Fibroblast of lung (primary cell): Measurements from ENCODE around the gene AFF2. TPM values are rescaled to one million over a fixed set of nuclear protein-coding genes. Genes with fewer than 3 reads are reported as not detected.

Experiments
- DNase-seq, 2 donors: peaks; one replicate each; pipeline versions ENCODE4 v3.0.0 to v3.0.0-alpha.2; 2010; ENCODE audit warnings: low read depth in 2 of 2
- H2AFZ ChIP-seq: 2 replicates; pipeline ENCODE4 v1.5.1; 2012; ENCODE audit warnings: low read length, control low read depth, inconsistent platforms
- H3K27ac ChIP-seq: 2 replicates; pipeline ENCODE4 v1.5.1; 2011; ENCODE audit warnings: low read length, control low read depth; ENCODE audit not compliant: insufficient read depth
- H3K27me3 ChIP-seq: 2 replicates; pipeline ENCODE4 v1.5.1; 2011; ENCODE audit warnings: mild to moderate bottlenecking, low read length; ENCODE audit not compliant: control insufficient read depth, insufficient read depth
- H3K36me3 ChIP-seq: 2 replicates; pipeline ENCODE4 v1.5.1; 2011; ENCODE audit warnings: low read length; ENCODE audit not compliant: control insufficient read depth, insufficient read depth
- H3K4me1 ChIP-seq: 2 replicates; pipeline ENCODE4 v1.5.1; 2011; ENCODE audit warnings: low read length; ENCODE audit not compliant: control insufficient read depth, insufficient read depth; ENCODE audit errors: extremely low read depth
- H3K4me2 ChIP-seq: 2 replicates; pipeline ENCODE4 v1.5.1; 2011; ENCODE audit warnings: low read length, control low read depth; ENCODE audit not compliant: insufficient read depth; ENCODE audit errors: extremely low read depth
- H3K4me3 ChIP-seq, 4 experiments: fragments of 200-600 bp in 1 of 4; sonication (generic) in 1 of 4; replicated peaks in 1 of 4; 2 replicates each; pipeline ENCODE4 v1.5.1; 2011 to 2016; ENCODE audit warnings: low read length in 4 of 4, low read depth in 3 of 4, mild to moderate bottlenecking in 3 of 4, control low read depth in 2 of 4, inconsistent platforms in 1 of 4, mixed read lengths in 1 of 4; ENCODE audit not compliant: insufficient read depth in 1 of 4; ENCODE audit errors: control extremely low read depth in 1 of 4
- H3K79me2 ChIP-seq: 2 replicates; pipeline ENCODE4 v1.5.1; 2012; ENCODE audit warnings: mild to moderate bottlenecking, low read length, inconsistent platforms; ENCODE audit not compliant: control insufficient read depth, insufficient read depth
- H3K9ac ChIP-seq: 2 replicates; pipeline ENCODE4 v1.5.1; 2011; ENCODE audit warnings: mild to moderate bottlenecking, low read length, control low read depth; ENCODE audit not compliant: insufficient read depth
- H3K9me3 ChIP-seq: 2 replicates; pipeline ENCODE4 v1.5.1; 2012; ENCODE audit warnings: low read depth, low read length; ENCODE audit not compliant: control insufficient read depth, insufficient read depth
- H4K20me1 ChIP-seq: 2 replicates; pipeline ENCODE4 v1.5.1; 2011; ENCODE audit warnings: low read length; ENCODE audit not compliant: control insufficient read depth, insufficient read depth; ENCODE audit errors: extremely low read depth
- EZH2 ChIP-seq: IDR thresholded peaks from 2 replicates; pipeline ENCODE4 v1.5.1; 2012; ENCODE audit warnings: low read length, control low read depth, mild to moderate bottlenecking; ENCODE audit errors: missing control alignments
- polyA plus RNA-seq, 2 donors: library from polyadenylated mRNA; depleted of rRNA in 1 of 2; stranded (reverse) in 1 of 2; unstranded in 1 of 2; fragments of >200 nt; gene quantifications; 2 replicates each; pipeline ENCODE4 v1.2.1, GENCODE V29; 2011 to 2012; ENCODE audit warnings: missing spikeins in 1 of 2
- total RNA-seq: library from RNA; depleted of rRNA; stranded (reverse); fragments of >200 nt; gene quantifications from 2 replicates; pipeline ENCODE4 v1.2.1, GENCODE V29; 2014
- TF ChIP-seq, protein P1 (sequence below), 2 donors: IDR thresholded peaks in 1 of 2; conservative IDR thresholded peaks in 1 of 2; 1 replicate in 1 of 2; 2 replicates in 1 of 2; pipeline ENCODE4 v1.5.1; 2011 to 2012; ENCODE audit warnings: low read length in 2 of 2, control low read depth in 1 of 2, inconsistent platforms in 1 of 2, low read depth in 1 of 2, mild to moderate bottlenecking in 1 of 2

The AFF2 gene
- total and polyA plus RNA-seq, 2 donors (not counting 1 experiment from before 2014, with no cell fraction given), result under 0.01 to 0.05 TPM

GRCh38 chrX:148612431-148612830 is 112.0 kb downstream of the AFF2 start:
- Histone ChIP-seq H3K79me2 (no peaks in the 10 kb centered on the region), H3K36me3 (no peaks in the 10 kb centered on the region), H3K4me3 (no peak overlapping the region), H2AFZ (no peak overlapping the region), H3K4me1 (no peaks in the 10 kb centered on the region), H3K27me3 (no peaks in the 10 kb centered on the region), H3K9me3 (no peaks in the 10 kb centered on the region), H3K9ac (no peak overlapping the region), H4K20me1 (no peaks in the 10 kb centered on the region), H3K4me2 (no peak overlapping the region), H3K27ac (no peak overlapping the region)
- no peak for DNase-seq
- TF ChIP-seq, protein P1, sequence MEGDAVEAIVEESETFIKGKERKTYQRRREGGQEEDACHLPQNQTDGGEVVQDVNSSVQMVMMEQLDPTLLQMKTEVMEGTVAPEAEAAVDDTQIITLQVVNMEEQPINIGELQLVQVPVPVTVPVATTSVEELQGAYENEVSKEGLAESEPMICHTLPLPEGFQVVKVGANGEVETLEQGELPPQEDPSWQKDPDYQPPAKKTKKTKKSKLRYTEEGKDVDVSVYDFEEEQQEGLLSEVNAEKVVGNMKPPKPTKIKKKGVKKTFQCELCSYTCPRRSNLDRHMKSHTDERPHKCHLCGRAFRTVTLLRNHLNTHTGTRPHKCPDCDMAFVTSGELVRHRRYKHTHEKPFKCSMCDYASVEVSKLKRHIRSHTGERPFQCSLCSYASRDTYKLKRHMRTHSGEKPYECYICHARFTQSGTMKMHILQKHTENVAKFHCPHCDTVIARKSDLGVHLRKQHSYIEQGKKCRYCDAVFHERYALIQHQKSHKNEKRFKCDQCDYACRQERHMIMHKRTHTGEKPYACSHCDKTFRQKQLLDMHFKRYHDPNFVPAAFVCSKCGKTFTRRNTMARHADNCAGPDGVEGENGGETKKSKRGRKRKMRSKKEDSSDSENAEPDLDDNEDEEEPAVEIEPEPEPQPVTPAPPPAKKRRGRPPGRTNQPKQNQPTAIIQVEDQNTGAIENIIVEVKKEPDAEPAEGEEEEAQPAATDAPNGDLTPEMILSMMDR (conservative IDR thresholded peaks at IDR 0.05 in 1 of 2, IDR thresholded peaks at IDR 0.05 in 1 of 2; ENCODE audit: low read depth in 1 of 2, low read length in 2 of 2), result no peak
- no peak for TF ChIP-seq EZH2

DNA sequence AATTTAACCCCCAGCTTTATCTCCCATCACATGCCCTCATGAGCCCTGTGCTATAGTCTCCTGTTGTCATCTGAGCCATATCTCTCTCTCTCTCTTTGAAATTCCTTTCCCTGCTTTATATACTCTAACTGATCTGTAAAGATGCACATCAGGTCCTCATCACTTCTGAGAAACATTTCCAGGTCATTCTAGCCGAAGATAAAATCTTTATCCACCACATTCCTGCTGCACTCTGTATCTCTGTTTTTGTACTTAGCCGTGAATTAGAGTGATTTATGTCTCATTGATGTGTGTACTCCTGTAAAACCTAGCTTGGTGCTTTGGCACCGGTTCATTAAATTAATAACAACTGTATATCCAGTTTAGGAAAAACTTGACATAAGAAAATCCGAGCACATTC is 113.2 kb downstream of the AFF2 start:
- H4K20me1 ChIP-seq, result no peaks in the 10 kb centered on the region
- no peaks in the 10 kb centered on the region for H3K36me3 ChIP-seq
- no peaks in the 10 kb centered on the region for H3K9me3 ChIP-seq
- no peak overlapping the region for H3K4me3 ChIP-seq
- no peak overlapping the region for H2AFZ ChIP-seq
- no peaks in the 10 kb centered on the region for H3K79me2 ChIP-seq
- H3K4me1 ChIP-seq, result no peaks in the 10 kb centered on the region
- H3K4me2 ChIP-seq, result no peak overlapping the region
- no peak overlapping the region for H3K27ac ChIP-seq
- TF ChIP-seq, protein P1 (conservative IDR thresholded peaks at IDR 0.05 in 1 of 2, IDR thresholded peaks at IDR 0.05 in 1 of 2; ENCODE audit: low read depth in 1 of 2, low read length in 2 of 2), result no peak
- TF ChIP-seq EZH2, result no peak
- H3K9ac ChIP-seq, result no peak overlapping the region
- no peak for DNase-seq
- H3K27me3 ChIP-seq, result no peaks in the 10 kb centered on the region

DNA sequence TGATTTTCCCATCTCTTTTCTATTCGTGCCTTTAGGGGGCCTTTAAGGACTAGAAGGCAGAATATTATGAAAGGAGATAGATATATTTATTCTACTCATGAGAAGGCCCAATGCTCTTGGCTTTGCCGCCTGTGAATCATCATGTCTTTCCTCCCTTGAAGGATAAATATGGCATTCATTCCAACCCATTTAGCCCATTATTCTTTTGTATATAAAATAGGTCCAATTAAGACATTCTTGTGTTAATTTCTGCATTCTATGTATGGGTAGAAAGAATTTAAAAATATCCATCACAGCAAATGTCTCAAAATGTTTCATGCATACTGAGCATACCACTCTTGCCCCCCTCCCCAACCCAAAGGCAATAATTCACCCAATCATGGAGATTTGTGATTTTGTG is 115.1 kb downstream of the AFF2 start:
- no peak overlapping the region for H3K4me3 ChIP-seq
- H3K9me3 ChIP-seq, result no peaks in the 10 kb centered on the region
- H3K36me3 ChIP-seq, result no peaks in the 10 kb centered on the region
- no peak for DNase-seq
- no peaks in the 10 kb centered on the region for H3K4me1 ChIP-seq
- no peaks in the 10 kb centered on the region for H3K27me3 ChIP-seq
- H3K27ac ChIP-seq, result no peak overlapping the region
- no peak for TF ChIP-seq EZH2
- TF ChIP-seq, protein P1 (conservative IDR thresholded peaks at IDR 0.05 in 1 of 2, IDR thresholded peaks at IDR 0.05 in 1 of 2; ENCODE audit: low read depth in 1 of 2, low read length in 2 of 2), result no peak
- H3K9ac ChIP-seq, result no peak overlapping the region
- no peaks in the 10 kb centered on the region for H3K79me2 ChIP-seq
- H4K20me1 ChIP-seq, result no peaks in the 10 kb centered on the region
- H3K4me2 ChIP-seq, result no peak overlapping the region
- no peak overlapping the region for H2AFZ ChIP-seq
